Progenitor cell of endocrine pancreas (in vitro differentiated cells): ENCODE data around the gene CTBP2. TPM values are rescaled to one million over a fixed set of nuclear protein-coding genes. Genes with fewer than 3 reads are reported as not detected.
A peak's percentile ranks its signal among the peaks of the same experiment; 100 is the strongest.

ENCODE experiments used
- DNase-seq: peaks from one replicate; pipeline ENCODE4 v3.0.0; 2021; ENCODE audit warnings: low spot score; ENCODE audit not compliant: unreplicated experiment
- H3K27ac Mint-ChIP-seq: 2 replicates; pipeline ENCODE4 v1.8.0; 2021; ENCODE audit warnings: mild to moderate bottlenecking, moderate library complexity, mixed read lengths
- H3K27me3 Mint-ChIP-seq: 2 replicates; pipeline ENCODE4 v1.8.0; 2021; ENCODE audit warnings: mixed read lengths
- H3K36me3 Mint-ChIP-seq: 2 replicates; pipeline ENCODE4 v1.8.0; 2022; ENCODE audit warnings: mixed read lengths; ENCODE audit not compliant: insufficient read depth
- H3K4me1 Mint-ChIP-seq: 2 replicates; pipeline ENCODE4 v1.8.0; 2021; ENCODE audit warnings: low read depth, mixed read lengths
- H3K4me3 Mint-ChIP-seq: 2 replicates; pipeline ENCODE4 v1.8.0; 2021; ENCODE audit warnings: low read depth, mild to moderate bottlenecking, moderate library complexity, mixed read lengths
- H3K9me3 Mint-ChIP-seq: 2 replicates; pipeline ENCODE4 v1.8.0; 2021; ENCODE audit warnings: low read depth, mixed read lengths
- microRNA-seq: library from miRNA; unstranded; fragments of <30 nt; microRNA quantifications from one replicate; pipeline ENCODE4 v1.1.0, GENCODE V29; 2020; ENCODE audit warnings: borderline number of aligned reads; ENCODE audit not compliant: unreplicated experiment
- total RNA-seq: library from RNA; stranded (reverse); gene quantifications from 2 replicates; pipeline ENCODE4 v1.2.1, GENCODE V29; 2021
- TF ChIP-seq, protein P1 (sequence below): fragments of 200-600 bp; sonication (generic); IDR thresholded peaks from one replicate; pipeline ENCODE4 v1.5.0; 2021; ENCODE audit warnings: antibody characterized with exemption, mild to moderate bottlenecking; ENCODE audit not compliant: unreplicated experiment

Gene CTBP2
- total RNA-seq, 1 donor from 2014 or later = 182 TPM

DNA sequence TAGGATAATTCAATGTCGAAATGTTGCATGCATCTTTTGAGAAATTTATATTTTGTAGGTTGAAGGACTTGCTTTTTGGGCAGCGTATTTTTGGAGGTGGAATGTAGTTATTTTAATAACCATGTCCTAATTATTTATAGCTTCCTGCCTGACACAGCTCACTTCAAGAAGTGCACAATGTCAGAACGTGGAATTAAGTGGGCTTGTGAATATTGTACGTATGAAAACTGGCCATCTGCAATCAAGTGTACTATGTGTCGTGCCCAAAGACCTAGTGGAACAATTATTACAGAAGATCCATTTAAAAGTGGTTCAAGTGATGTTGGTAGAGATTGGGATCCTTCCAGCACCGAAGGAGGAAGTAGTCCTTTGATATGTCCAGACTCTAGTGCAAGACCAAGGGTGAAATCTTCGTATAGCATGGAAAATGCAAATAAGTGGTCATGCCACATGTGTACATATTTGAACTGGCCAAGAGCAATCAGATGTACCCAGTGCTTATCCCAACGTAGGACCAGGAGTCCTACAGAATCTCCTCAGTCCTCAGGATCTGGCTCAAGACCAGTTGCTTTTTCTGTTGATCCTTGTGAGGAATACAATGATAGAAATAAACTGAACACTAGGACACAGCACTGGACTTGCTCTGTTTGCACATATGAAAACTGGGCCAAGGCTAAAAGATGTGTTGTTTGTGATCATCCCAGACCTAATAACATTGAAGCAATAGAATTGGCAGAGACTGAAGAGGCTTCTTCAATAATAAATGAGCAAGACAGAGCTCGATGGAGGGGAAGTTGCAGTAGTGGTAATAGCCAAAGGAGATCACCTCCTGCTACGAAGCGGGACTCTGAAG is 217.8 kb downstream of the CTBP2 start:
- Mint-ChIP-seq H3K4me3 (no peak overlapping the region), H3K4me1 (peaks cover 13% of the 10 kb centered on the region), H3K27me3 (no peaks in the 10 kb centered on the region), H3K9me3 (no peaks in the 10 kb centered on the region), H3K36me3 (peaks cover 3% of the 10 kb centered on the region), H3K27ac (no peak overlapping the region)
- DNase-seq = no peak
- TF ChIP-seq, protein P1, sequence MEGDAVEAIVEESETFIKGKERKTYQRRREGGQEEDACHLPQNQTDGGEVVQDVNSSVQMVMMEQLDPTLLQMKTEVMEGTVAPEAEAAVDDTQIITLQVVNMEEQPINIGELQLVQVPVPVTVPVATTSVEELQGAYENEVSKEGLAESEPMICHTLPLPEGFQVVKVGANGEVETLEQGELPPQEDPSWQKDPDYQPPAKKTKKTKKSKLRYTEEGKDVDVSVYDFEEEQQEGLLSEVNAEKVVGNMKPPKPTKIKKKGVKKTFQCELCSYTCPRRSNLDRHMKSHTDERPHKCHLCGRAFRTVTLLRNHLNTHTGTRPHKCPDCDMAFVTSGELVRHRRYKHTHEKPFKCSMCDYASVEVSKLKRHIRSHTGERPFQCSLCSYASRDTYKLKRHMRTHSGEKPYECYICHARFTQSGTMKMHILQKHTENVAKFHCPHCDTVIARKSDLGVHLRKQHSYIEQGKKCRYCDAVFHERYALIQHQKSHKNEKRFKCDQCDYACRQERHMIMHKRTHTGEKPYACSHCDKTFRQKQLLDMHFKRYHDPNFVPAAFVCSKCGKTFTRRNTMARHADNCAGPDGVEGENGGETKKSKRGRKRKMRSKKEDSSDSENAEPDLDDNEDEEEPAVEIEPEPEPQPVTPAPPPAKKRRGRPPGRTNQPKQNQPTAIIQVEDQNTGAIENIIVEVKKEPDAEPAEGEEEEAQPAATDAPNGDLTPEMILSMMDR = no peak

DNA sequence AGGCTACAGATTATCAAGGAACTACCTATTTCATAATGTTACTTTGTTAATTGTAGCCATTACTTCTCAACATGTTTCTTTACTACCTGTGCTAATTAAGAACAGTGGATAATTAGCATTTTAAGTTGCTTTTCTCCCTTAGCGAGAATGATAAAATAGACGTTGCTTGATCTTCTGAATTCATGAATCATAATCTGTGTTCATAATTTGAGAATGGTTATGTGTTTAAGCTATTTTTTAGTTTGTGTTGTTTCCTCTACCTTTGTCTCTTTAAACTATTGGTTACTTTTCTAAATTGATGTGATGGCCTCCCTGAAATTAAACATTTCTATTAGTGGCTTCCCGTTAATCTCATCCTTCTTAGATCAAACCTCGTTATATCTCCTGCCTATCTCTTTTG is 218.5 kb downstream of the CTBP2 start, which contains the start of gene ZRANB1:
TSS of gene ZRANB1 (plus strand) at position 301 of the 400 bp plus-strand sequence. CDS start 371 bp downstream, outside the sequence.
- no peaks in the 10 kb centered on the region for H3K27me3 Mint-ChIP-seq
- TF ChIP-seq, protein P1 = no peak
- peaks cover 3% of the 10 kb centered on the region for H3K36me3 Mint-ChIP-seq
- no peaks in the 10 kb centered on the region for H3K9me3 Mint-ChIP-seq
- H3K4me3 Mint-ChIP-seq = no peak within 1 kb of the TSS
- H3K27ac Mint-ChIP-seq = no peak within 1 kb of the TSS
- peaks cover 10% of the 10 kb centered on the region for H3K4me1 Mint-ChIP-seq
- no peak for DNase-seq

DNA sequence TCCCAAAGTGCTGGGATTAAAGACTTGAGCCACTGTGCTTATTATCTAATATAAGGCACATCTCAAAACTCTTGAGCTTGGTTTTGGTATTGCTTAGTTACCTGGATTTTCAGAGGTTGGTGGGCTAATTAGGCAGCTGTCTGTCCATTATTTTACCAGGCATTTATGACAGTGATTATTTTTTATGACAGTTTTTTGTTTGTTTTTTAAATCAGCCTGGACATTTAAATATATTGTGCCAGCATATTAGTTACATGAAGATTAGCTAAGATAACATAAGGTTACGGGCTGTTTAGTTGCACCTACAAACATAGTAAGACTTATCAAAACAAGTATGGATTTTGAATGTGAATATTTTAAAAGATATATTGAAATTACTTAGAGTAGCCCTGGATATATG is 221.1 kb downstream of the CTBP2 start:
- Mint-ChIP-seq H3K27me3 (no peaks in the 10 kb centered on the region), H3K27ac (no peak overlapping the region), H3K4me1 (peaks cover 12% of the 10 kb centered on the region), H3K4me3 (no peak overlapping the region), H3K9me3 (no peaks in the 10 kb centered on the region), H3K36me3 (peaks cover 5% of the 10 kb centered on the region)
- TF ChIP-seq, protein P1 = no peak
- DNase-seq = no peak

GRCh38 chr10:124936813-124937212 is 223.6 kb downstream of the CTBP2 start:
- Mint-ChIP-seq H3K36me3 (peaks cover 10% of the 10 kb centered on the region), H3K4me3 (no peak overlapping the region), H3K27me3 (no peaks in the 10 kb centered on the region), H3K4me1 (peaks cover 11% of the 10 kb centered on the region), H3K27ac (no peak overlapping the region), H3K9me3 (peaks cover 5% of the 10 kb centered on the region)
- DNase-seq = no peak
- TF ChIP-seq, protein P1 = no peak

- Mint-ChIP-seq H3K27ac (peak overlapping the region; percentile 41), H3K4me3 (no peak overlapping the region), H3K9me3 (peaks cover 8% of the 10 kb centered on the region), H3K36me3 (peaks cover 14% of the 10 kb centered on the region), H3K27me3 (no peaks in the 10 kb centered on the region), H3K4me1 (peaks cover 11% of the 10 kb centered on the region)
- DNase-seq = no peak
- TF ChIP-seq, protein P1 = no peak
Measured at GRCh38 chr10:124935946-124936345, 224.4 kb downstream of the CTBP2 start.

Small RNA genes lying within 50 kb of the gene (microRNA-seq; reads per million reads assigned to microRNA genes)
- gene MIR4296 = not detected

Other genes starting within 250 kb of the CTBP2 start
- gene ZRANB1, start 218.4 kb downstream of the CTBP2 start, total RNA-seq = 27.5 and 31.1 TPM in 2 replicates